Measurements from ENCODE around the gene RCBTB1. TPM values are rescaled to one million over a fixed set of nuclear protein-coding genes. Genes with fewer than 3 reads are reported as not detected.
"Not testable (repeated sequence)": the region's sequence is repeated elsewhere in the genome, so short reads cannot be mapped to it uniquely, and the experiment has no call there.

The RCBTB1 gene
- total RNA-seq, 1 experiment from 2014 or later: 26.1 TPM

DNA sequence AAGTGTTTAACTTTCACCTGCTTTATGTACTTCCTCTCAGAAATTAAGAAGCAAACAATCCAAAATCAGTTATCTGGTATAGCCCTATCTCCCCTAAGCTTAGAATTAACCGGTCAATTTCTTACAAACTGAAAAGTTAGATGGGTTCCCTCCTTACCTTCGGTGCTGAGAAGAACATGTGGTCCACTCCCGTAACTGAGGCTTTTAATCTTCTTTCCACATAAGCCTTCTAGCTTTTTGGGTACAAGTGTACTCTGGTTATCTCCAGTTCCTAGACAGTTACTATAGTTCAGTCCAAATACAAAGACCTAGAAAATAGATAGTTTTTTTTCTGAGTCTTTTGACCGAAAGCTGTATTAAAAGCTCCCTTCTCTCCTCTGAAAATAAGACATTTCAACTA lies 18.9 kb downstream of the RCBTB1 start:
- no peak overlapping the region for H4K8ac ChIP-seq (replicated peaks; ENCODE audit: insufficient read length, low read depth, low read length)
- TF ChIP-seq, protein P1, sequence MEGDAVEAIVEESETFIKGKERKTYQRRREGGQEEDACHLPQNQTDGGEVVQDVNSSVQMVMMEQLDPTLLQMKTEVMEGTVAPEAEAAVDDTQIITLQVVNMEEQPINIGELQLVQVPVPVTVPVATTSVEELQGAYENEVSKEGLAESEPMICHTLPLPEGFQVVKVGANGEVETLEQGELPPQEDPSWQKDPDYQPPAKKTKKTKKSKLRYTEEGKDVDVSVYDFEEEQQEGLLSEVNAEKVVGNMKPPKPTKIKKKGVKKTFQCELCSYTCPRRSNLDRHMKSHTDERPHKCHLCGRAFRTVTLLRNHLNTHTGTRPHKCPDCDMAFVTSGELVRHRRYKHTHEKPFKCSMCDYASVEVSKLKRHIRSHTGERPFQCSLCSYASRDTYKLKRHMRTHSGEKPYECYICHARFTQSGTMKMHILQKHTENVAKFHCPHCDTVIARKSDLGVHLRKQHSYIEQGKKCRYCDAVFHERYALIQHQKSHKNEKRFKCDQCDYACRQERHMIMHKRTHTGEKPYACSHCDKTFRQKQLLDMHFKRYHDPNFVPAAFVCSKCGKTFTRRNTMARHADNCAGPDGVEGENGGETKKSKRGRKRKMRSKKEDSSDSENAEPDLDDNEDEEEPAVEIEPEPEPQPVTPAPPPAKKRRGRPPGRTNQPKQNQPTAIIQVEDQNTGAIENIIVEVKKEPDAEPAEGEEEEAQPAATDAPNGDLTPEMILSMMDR (conservative IDR thresholded peaks at IDR 0.05): no peak
- H3K56ac ChIP-seq (ENCODE audit: insufficient read length, low read depth, low read length): no peak overlapping the region
- H3K23ac ChIP-seq (ENCODE audit: insufficient read length, low read depth, low read length): no peak overlapping the region
- H3K27ac ChIP-seq (ENCODE audit: insufficient read length, low read depth, low read length): no peak overlapping the region
- no CpG with 5 or more reads among the region's 4 CpGs for WGBS (ENCODE audit: extremely low coverage, insufficient read length, low lambda C conversion rate)
- H3K4me2 ChIP-seq (ENCODE audit: insufficient read depth, insufficient read length, low read length): no peak overlapping the region
- no peaks in the 10 kb centered on the region for H3K27me3 Mint-ChIP-seq (ENCODE audit: low read depth)
- no peak overlapping the region for H2BK120ac ChIP-seq (ENCODE audit: low read depth, low read length, poor library complexity, severe bottlenecking)
- H3K18ac ChIP-seq (ENCODE audit: insufficient read length, low read depth, low read length): no peak overlapping the region
- no peak overlapping the region for H4K5ac ChIP-seq (ENCODE audit: insufficient read length, low read depth, low read length)
- H3K36me3 Mint-ChIP-seq (ENCODE audit: insufficient read depth in 1 of 3, low read depth in 3 of 3): peaks cover 24 to 39% (median 36%) of the 10 kb centered on the region in 3 experiments
- H4K91ac ChIP-seq (ENCODE audit: insufficient read length, low read depth, low read length): no peak overlapping the region
- no peak overlapping the region for H3K9ac ChIP-seq (ENCODE audit: extremely low read depth, insufficient read length, low read length)
- no peaks in the 10 kb centered on the region for H4K20me1 ChIP-seq (ENCODE audit: control insufficient read depth, insufficient read depth, insufficient read length)
- no peaks in the 10 kb centered on the region for H3K4me1 ChIP-seq (ENCODE audit: insufficient read depth, low read length)
- H3K4me3 Mint-ChIP-seq: no peak overlapping the region
- H2BK15ac ChIP-seq (ENCODE audit: low read depth, low read length): no peak overlapping the region
- no peak overlapping the region for H3K27ac Mint-ChIP-seq
- no peak overlapping the region for H2AK5ac ChIP-seq (ENCODE audit: insufficient read length, low read length)
- H2BK12ac ChIP-seq (ENCODE audit: insufficient read length, low read depth, low read length): no peak overlapping the region
- DNase-seq: no peak
- H3T11ph ChIP-seq (ENCODE audit: low read length): no peak overlapping the region
- no peaks in the 10 kb centered on the region for H3K79me2 ChIP-seq (ENCODE audit: insufficient read depth, low read length)
- H2AFZ ChIP-seq (ENCODE audit: low read length): no peak overlapping the region
- H3K4ac ChIP-seq (ENCODE audit: low read depth, low read length): no peak overlapping the region
- peaks cover 0 to 5% of the 10 kb centered on the region in 2 experiments; a peak in 1 of 5 replicates for H3K9me3 Mint-ChIP-seq
- H3K14ac ChIP-seq (ENCODE audit: insufficient read depth, low read length): no peak overlapping the region
- no peaks in the 10 kb centered on the region for H3K23me2 ChIP-seq (ENCODE audit: insufficient read length, low read depth, low read length, poor library complexity, severe bottlenecking)
- no peak overlapping the region for H2BK5ac ChIP-seq (ENCODE audit: insufficient read length, low read length)
- no peaks in the 10 kb centered on the region for H3K4me1 Mint-ChIP-seq
- H2BK20ac ChIP-seq (ENCODE audit: low read depth, low read length, poor library complexity, severe bottlenecking): no peak overlapping the region
- no peaks in the 10 kb centered on the region for H3K9me3 ChIP-seq (ENCODE audit: control insufficient read depth, low read depth, low read length)
- peaks cover 2% of the 10 kb centered on the region for H3K79me1 ChIP-seq (ENCODE audit: insufficient read depth, low read depth, low read length, poor library complexity, severe bottlenecking)
- no peaks in the 10 kb centered on the region for H3K27me3 ChIP-seq (ENCODE audit: insufficient read depth, low read length)

DNA sequence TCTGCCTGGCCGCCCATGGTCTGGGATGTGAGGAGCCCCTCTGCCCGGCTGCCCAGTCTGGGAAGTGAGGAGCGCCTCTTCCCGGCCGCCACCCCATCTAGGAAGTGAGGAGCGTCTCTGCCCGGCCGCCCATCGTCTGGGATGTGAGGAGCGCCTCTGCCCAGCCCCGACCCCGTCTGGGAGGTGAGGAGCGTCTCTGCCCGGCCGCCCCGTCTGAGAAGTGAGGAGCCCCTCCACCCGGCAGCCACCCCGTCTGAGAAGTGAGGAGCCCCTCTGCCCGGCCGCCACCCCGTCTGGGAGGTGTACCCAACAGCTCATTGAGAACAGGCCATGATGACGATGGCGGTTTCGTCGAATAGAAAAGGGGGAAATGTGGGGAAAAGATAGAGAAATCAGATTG lies 19.9 kb downstream of the RCBTB1 start:
- H2BK120ac ChIP-seq (ENCODE audit: low read depth, low read length, poor library complexity, severe bottlenecking); H3K27ac Mint-ChIP-seq; H3K27me3 ChIP-seq (ENCODE audit: insufficient read depth, low read length); H3K79me1 ChIP-seq (ENCODE audit: insufficient read depth, low read depth, low read length, poor library complexity, severe bottlenecking); H3K4me1 ChIP-seq (ENCODE audit: insufficient read depth, low read length); H3K56ac ChIP-seq (ENCODE audit: insufficient read length, low read depth, low read length); H2AK5ac ChIP-seq (ENCODE audit: insufficient read length, low read length); H3T11ph ChIP-seq (ENCODE audit: low read length); H2AFZ ChIP-seq (ENCODE audit: low read length); H3K9ac ChIP-seq (ENCODE audit: extremely low read depth, insufficient read length, low read length); H3K4me2 ChIP-seq (ENCODE audit: insufficient read depth, insufficient read length, low read length); H3K79me2 ChIP-seq (ENCODE audit: insufficient read depth, low read length); H4K20me1 ChIP-seq (ENCODE audit: control insufficient read depth, insufficient read depth, insufficient read length); H3K4ac ChIP-seq (ENCODE audit: low read depth, low read length); H3K18ac ChIP-seq (ENCODE audit: insufficient read length, low read depth, low read length); DNase-seq; H3K27me3 Mint-ChIP-seq (ENCODE audit: low read depth); H3K23me2 ChIP-seq (ENCODE audit: insufficient read length, low read depth, low read length, poor library complexity, severe bottlenecking); H3K9me3 Mint-ChIP-seq; H2BK20ac ChIP-seq (ENCODE audit: low read depth, low read length, poor library complexity, severe bottlenecking); H2BK12ac ChIP-seq (ENCODE audit: insufficient read length, low read depth, low read length); H3K9me3 ChIP-seq (ENCODE audit: control insufficient read depth, low read depth, low read length); H3K4me3 Mint-ChIP-seq; H3K14ac ChIP-seq (ENCODE audit: insufficient read depth, low read length); H3K23ac ChIP-seq (ENCODE audit: insufficient read length, low read depth, low read length); H3K27ac ChIP-seq (ENCODE audit: insufficient read length, low read depth, low read length); H3K4me1 Mint-ChIP-seq; H4K91ac ChIP-seq (ENCODE audit: insufficient read length, low read depth, low read length); H4K8ac ChIP-seq (replicated peaks; ENCODE audit: insufficient read length, low read depth, low read length); H2BK5ac ChIP-seq (ENCODE audit: insufficient read length, low read length); H2BK15ac ChIP-seq (ENCODE audit: low read depth, low read length); H4K5ac ChIP-seq (ENCODE audit: insufficient read length, low read depth, low read length): not testable (repeated sequence)
- no CpG with 5 or more reads among the region's 25 CpGs for WGBS (ENCODE audit: extremely low coverage, insufficient read length, low lambda C conversion rate)
- H3K36me3 Mint-ChIP-seq (ENCODE audit: insufficient read depth in 1 of 3, low read depth in 3 of 3): peaks cover 24 to 48% (median 44%) of the 10 kb centered on the region in 3 experiments

Data from H9 (cell line).